Measurements from ENCODE around the gene TUFM.
A peak's percentile ranks its signal among the peaks of the same experiment; 100 is the strongest.
"Not testable (repeated sequence)": the region's sequence is repeated elsewhere in the genome, so short reads cannot be mapped to it uniquely, and the experiment has no call there.

Gene TUFM

DNA sequence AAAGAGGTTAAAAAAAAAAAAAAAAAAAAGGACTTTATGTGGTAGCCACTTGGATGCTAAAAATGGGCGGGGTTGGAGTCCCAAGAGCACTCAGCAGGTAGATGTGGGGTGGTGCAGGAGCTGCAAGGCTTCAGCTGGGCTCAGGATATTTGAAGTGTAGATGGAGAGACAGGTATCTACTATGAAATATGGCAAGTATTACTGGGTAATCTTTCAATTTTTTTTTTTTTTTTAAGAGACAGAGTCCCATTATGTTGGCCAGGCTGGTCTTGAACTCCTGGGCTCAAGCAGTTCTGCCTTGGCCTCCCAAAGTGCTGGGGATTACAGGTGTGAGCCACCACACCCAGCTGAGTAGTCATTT lies 7.6 kb downstream of the TUFM start:
- DNase-seq (ENCODE audit: low read depth in 2 of 2) = no peak

- no peak for DNase-seq (ENCODE audit: low read depth in 2 of 2)
These were observed 8.2 kb downstream of the TUFM start for GRCh38 chr16:28837672-28838557.

DNA sequence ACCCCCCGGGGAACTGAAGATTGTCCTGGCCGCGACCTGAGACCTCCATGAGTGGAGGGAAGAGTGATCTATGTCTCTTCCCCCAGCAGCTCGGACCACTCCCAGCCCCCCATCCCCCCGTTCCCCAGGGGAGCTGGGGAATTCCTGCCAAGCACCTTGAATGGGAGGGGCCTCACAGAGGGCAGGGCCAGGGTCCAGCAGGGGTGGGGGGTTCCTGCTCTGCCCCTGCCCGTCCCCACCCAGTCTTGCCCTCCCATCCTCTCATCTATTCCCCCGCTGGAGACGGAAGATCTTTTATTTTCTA lies 9.4 kb downstream of the TUFM start:
- no peak for DNase-seq (ENCODE audit: low read depth in 2 of 2)

DNA sequence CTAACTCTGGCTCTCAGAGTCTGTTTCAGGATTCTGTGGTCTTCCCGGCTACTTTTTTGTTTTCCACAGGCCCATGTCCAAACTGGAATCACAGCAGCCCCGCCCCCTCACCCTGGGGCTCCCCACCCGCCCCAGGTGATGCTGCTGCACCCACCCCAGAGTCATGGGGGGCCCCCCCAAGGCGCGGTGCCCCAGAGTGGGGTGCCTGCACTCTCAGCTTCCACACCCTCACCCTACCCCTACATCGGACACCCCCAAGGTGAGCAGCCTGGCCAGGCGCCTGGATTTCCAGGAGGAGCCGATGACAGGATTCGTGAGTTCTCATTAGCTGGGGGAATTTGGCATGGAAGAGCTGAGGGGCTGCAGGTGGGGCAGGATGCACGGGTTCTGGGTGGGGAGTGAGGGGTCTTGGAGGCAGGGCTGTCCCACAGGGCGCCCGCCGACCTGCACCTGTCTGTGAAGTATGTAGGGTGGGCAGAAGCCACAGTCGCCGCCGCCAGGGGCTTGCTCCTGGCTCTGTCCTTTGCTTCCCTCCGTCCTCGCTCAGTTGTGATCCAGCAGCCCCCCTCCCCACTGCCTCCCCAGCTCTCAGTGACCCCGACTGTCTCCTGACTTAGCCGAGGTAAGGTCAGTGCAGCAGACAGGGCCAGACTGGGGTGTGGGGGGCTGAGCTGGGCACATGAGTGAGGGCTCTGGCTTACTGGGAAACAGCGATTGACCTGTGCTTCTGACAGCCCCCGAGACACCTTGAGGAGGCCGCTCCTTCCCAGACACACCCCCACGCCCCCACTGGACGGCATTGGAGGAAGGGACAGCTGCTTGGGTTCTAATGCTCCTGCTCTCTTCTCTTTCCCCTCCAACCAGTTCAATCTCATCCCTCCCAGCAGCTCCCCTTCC lies 10.0 kb downstream of the TUFM start:
- DNase-seq (ENCODE audit: low read depth in 2 of 2) = no peak

DNA sequence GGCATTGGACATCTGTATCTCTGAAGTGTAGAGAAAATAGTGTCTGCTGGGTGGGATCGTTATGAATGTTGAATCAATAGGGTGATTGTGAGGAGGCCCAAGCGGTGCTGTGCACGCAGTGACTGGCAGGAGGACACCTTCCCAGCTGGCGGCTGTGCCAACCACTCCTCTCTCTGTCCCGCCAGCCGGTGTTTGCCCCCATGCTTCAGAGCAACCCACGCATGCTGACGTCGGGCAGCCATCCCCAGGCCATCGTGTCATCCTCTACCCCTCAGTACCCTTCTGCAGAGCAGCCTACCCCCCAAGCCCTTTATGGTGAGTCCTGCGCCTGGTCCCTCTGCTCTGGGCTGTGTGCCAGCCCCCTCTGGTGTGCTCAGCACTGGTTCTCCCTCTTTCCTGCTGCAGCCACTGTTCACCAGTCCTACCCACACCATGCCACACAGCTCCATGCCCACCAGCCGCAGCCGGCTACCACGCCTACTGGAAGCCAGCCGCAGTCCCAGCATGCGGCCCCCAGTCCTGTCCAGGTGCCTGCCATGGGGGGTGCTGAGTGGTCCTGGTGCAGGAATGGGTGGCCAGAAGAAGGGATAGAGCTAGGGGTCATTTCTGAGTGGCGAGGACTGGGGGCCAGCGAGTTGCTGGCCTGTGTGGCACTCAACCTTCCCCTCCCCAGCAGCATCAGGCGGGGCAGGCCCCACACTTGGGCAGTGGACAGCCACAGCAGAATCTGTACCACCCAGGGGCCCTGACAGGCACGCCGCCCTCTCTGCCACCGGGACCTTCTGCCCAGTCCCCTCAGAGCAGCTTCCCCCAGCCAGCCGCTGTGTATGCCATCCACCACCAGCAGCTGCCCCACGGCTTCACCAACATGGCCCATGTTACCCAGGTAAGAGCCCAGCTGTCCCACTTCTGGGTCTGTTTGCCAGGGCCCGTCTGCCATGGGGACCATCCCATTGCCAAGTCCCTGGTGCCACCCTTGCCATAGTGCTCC lies 11.0 kb downstream of the TUFM start:
- DNase-seq (ENCODE audit: low read depth in 2 of 2) = no peak

- no peak for DNase-seq (ENCODE audit: low read depth in 2 of 2)
These were observed 11.8 kb downstream of the TUFM start for GRCh38 chr16:28834349-28834748.

DNA sequence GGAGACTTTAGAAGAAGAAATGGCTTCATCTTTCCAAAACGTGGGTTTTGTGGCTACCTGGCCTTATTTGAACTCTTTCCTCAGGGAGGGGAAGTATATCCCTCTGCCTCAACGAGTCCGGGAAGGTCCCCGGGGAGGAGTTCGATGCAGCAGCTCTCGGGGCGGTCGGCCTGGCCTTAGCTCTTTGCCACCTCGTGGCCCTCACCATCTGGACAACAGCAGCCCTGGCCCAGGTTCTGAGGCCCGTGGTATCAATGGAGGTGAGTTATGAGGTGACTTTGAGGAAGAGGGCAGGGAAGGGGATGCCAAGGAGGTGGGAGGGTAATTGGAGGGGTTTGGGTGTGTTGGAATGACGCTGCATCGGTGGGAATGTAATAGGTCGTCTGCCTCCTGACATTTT lies 15.6 kb downstream of the TUFM start:
- DNase-seq (ENCODE audit: low read depth in 2 of 2) = no peak

DNA sequence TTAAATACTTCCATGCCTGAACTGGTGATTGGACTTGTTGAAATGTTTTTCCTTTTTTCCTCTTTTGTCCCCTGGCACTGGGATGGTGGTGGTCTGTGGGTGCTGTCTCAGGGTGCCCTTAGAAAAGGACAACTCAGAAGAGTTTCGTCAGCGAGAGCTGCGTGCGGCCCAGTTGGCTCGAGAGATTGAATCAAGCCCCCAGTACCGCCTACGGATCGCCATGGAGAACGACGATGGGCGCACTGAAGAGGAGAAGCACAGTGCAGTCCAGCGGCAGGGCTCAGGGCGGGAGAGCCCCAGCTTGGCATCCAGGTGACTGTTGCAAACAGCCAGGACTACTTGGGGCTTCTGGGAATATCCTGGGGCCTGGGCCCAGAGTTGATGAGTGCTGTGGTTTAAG lies 16.4 kb downstream of the TUFM start:
- DNase-seq (ENCODE audit: low read depth in 2 of 2) = no peak

- no peak for DNase-seq (ENCODE audit: low read depth in 2 of 2)
These were observed 20.0 kb downstream of the TUFM start for GRCh38 chr16:28826141-28826540.

DNA sequence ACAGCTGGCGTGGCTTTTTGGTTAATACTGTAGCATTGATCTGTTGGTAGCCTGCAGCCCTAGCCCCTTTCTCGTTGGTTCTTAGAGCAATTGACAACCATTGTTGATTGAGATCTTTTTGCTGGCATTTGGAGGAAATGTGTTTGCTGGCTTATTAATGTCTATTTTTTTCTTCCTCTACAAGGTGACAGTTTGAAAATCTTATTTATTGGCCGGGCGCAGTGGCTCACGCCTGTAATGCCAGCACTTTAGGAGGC lies 21.5 kb downstream of the TUFM start:
- DNase-seq (ENCODE audit: low read depth in 2 of 2) = no peak

- DNase-seq (ENCODE audit: low read depth in 2 of 2) = peak; percentile 92 to 96
These were observed 22.1 kb downstream of the TUFM start for GRCh38 chr16:28823873-28824716.

DNA sequence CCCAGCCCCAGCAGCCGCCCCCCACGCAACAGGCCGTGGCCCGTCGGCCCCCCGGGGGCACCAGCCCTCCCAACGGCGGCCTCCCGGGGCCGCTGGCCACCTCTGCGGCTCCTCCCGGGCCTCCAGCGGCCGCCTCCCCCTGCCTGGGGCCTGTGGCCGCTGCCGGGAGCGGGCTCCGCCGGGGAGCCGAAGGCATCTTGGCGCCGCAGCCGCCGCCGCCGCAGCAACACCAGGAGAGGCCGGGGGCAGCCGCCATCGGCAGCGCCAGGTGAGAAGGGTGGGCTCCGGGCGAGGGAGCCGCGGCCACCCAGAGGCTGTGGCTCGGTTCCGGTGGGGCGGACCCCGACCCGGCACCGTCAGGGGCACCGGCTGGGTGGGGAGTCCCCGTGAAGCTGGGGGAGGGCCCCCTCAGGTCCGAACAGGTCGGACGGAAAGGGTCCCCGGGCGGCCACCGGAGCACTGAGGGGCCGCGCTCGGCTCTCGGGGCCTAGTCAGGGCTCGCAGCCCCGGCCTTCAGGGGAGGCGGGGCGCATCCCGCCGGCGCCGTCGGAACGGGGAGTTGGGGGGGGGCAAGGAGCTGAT lies 22.8 kb downstream of the TUFM start:
- DNase-seq (ENCODE audit: low read depth in 2 of 2) = no peak

DNA sequence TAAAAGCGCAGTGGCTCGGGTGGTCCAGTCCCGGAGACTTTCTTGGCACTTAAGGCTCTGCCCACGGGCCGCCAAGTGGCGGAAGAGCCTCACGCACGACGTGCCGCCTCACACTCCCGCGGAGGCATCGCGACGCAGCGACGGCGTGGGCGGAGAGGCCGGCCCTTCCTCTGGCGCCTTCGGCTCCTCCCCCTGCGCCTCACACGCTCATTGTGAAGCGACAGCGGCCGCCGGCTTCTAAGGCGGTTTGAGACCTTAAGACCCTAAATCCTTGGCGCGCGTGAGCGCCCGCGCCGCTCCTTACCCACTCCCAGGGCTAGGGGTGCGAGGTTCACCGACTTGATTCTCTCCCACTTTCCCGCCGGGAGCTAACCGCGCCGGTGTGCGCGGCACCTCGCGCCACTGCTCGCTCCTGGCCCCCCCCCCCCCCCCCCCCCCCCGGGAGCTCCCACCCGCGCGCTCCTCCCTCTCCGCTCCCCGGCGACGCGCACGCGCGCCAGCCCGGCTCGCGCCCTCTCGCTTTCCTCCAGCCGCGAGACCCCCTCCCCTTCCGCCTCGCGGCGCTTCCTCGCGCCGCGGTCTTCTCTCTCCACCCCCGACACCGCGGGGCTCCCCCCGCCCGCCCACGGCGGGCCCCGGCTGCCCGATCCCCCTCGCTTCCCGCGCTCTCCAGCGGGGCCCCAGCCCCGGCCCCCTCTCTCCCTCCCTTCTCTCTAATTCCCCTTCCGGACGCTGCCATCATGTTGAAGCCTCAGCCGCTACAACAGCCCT lies 23.4 kb downstream of the TUFM start, which contains the start of gene ATXN2L:
TSS of gene ATXN2L (plus strand) at position 480 of the 771 bp plus-strand sequence. CDS start at position 741, 261 bp downstream.
- peak; percentile 85 to 89 for DNase-seq (ENCODE audit: low read depth in 2 of 2)

DNA sequence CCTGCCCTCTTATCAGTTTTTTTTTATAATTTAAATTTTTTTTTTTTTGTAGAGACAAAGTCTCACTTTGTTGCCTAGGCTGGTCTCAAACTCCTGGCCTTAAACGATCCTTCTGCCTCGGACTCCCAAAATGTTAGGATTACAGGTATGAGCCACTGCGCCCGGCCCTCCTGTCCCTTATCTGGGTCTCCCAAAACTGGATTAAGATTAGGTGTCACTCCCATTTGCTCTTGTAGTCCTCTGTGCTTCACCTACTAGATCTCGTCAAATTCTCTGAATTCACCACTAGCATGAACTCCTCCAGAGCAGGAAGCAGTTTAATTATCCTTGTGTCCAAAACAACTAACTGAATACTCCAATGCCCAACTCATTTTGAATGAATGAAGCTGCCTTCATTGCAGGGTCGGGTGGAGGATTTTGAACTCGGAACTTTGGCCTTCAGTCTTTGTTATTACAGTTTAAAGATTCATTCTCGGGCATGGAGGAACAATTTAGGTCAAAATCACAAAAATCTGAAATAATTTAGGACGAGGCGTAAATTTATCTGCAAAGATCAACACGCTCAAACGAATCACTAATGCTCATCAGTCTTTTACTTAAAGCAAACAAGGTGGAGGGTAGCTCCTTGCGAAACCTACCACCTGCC lies 24.2 kb downstream of the TUFM start:
- no peak for DNase-seq (ENCODE audit: low read depth in 2 of 2)

DNA sequence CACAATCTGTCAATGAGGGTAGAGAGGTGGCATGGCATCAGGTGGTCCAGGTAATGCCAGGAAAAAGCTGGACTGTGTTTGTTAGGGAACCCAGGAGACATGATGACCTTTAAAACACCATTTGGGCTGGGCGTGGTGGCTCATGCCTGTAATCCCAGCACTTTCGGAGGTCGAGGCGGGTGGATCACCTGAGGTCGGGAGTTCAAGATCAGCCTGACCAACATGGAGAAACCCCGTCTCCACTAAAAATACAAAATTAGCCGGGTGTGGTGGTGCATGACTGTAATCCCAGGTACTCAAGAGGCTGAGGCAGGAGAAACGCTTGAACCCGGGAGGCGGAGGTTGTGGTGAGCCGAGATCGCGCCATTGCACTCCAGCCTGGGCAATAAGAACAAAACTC lies 25.6 kb downstream of the TUFM start:
- not testable (repeated sequence) for DNase-seq (ENCODE audit: low read depth in 2 of 2)

DNA sequence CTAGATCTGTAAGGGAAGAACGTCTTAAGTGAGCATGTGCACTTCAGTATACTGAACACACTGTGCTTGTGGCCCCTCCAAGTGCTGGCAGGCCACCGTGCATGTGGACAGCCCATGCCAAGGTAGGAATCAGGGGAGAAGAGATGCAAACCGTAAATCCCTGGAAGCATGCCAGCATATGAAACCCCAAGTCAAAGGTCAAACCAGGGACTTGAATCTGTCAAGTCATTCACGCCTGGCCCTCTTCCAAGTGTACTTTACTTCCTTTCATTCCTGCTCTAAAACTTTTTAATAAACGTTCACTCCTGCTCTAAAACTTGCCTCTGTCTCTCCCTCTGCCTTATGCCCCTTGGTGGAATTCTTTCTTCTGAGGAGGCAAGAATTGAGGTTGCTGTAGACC lies 26.1 kb downstream of the TUFM start:
- no peak for DNase-seq (ENCODE audit: low read depth in 2 of 2)

DNA sequence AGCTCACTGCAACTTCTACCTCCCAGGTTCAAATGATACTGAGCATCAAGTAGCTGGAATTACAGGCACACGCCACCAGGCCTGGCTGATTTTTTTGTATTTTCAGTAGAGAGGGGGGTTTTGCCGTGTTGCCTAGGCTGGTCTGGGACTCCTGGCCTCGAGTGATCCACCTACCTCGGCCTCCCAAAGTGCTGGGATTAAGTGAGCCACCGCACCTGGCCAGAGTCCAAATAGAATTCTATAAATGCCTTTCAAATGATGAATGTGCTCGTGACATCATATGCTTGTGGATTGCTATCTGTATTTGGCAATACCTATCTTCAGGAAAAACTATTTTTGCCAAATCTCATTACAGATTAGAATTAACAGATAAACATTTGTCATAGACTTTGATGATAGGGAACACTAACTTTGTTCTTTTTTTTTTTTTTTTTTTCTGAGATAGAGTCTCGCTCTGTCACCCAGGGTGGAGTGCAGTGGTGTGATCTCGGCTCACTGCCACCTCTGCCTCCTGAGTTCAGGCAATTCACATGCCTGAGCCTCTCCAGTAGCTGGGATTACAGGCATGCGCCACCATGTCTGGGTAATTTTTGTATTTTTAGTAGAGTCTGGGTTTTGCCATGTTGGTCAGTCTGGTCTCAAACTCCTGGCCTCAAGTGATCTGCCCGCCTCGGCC lies 38.6 kb downstream of the TUFM start:
- not testable (repeated sequence) for DNase-seq (ENCODE audit: low read depth in 2 of 2)

- DNase-seq (ENCODE audit: low read depth in 2 of 2) = peak; percentile 38 to 50
These were observed 43.7 kb downstream of the TUFM start for GRCh38 chr16:28802235-28803019.
